IMR-90 (cell line): ENCODE measurements around the gene CCDC38.

Experiments
- BHLHE40 ChIP-seq: fragments of 150-350 bp; IDR thresholded peaks from 2 replicates; pipeline ENCODE4 v1.6.1; 2016; ENCODE audit warnings: mild to moderate bottlenecking, low read depth, low read length
- CTCF ChIP-seq: conservative IDR thresholded peaks from 2 replicates; pipeline ENCODE4 v1.5.1; 2012; ENCODE audit warnings: mild to moderate bottlenecking, low read depth, low read length, improper control_type of control experiment
- NFE2L2 ChIP-seq: fragments of 150-350 bp; IDR thresholded peaks from 2 replicates; pipeline ENCODE4 v1.6.1; 2016; ENCODE audit warnings: low read depth, mild to moderate bottlenecking, low read length
- POLR2A ChIP-seq: IDR thresholded peaks from 2 replicates; pipeline ENCODE4 v1.6.1; 2012; ENCODE audit warnings: mild to moderate bottlenecking, low read depth, low read length
- RCOR1 ChIP-seq: IDR thresholded peaks from 2 replicates; pipeline ENCODE4 v1.6.1; 2012; ENCODE audit warnings: mild to moderate bottlenecking, low read length, improper control_type of control experiment; ENCODE audit not compliant: insufficient replicate concordance
- SMC3 ChIP-seq: fragments of 150-350 bp; IDR thresholded peaks from 2 replicates; pipeline ENCODE4 v1.6.1; 2016; ENCODE audit warnings: low read depth, mild to moderate bottlenecking, antibody characterized with exemption, low read length, moderate library complexity
- TF ChIP-seq, protein P1 (sequence below): fragments of 150-350 bp; IDR thresholded peaks from 2 replicates; pipeline ENCODE4 v1.6.1; 2017; ENCODE audit warnings: mild to moderate bottlenecking, antibody characterized with exemption, low read length, low read depth

GRCh38 chr12:95837240-95838038, 105.0 kb downstream of the CCDC38 start:
- no peak for TF ChIP-seq NFE2L2
- no peak for TF ChIP-seq CTCF
- TF ChIP-seq BHLHE40 = no peak
- no peak for TF ChIP-seq POLR2A
- TF ChIP-seq, protein P1, sequence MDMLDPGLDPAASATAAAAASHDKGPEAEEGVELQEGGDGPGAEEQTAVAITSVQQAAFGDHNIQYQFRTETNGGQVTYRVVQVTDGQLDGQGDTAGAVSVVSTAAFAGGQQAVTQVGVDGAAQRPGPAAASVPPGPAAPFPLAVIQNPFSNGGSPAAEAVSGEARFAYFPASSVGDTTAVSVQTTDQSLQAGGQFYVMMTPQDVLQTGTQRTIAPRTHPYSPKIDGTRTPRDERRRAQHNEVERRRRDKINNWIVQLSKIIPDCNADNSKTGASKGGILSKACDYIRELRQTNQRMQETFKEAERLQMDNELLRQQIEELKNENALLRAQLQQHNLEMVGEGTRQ = no peak
- no peak for TF ChIP-seq RCOR1
- no peak for TF ChIP-seq SMC3
